Right kidney (tissue), 1 donor: ENCODE results near the gene TMEM38B.
"Not testable (repeated sequence)": the region's sequence is repeated elsewhere in the genome, so short reads cannot be mapped to it uniquely, and the experiment has no call there.

Source experiments
- DNase-seq: peaks from one replicate; pipeline ENCODE4 v3.0.0-alpha.2; 2016

TMEM38B gene

GRCh38 chr9:105679257-105680022 lies 14.9 kb upstream of the TMEM38B start:
- no peak for DNase-seq

GRCh38 chr9:105681313-105681712 lies 13.0 kb upstream of the TMEM38B start:
- no peak for DNase-seq

GRCh38 chr9:105681724-105682123 lies 12.6 kb upstream of the TMEM38B start:
- no peak for DNase-seq

GRCh38 chr9:105683688-105684275 lies 10.6 kb upstream of the TMEM38B start:
- DNase-seq: no peak

- DNase-seq: no peak
These were observed 7.4 kb upstream of the TMEM38B start for GRCh38 chr9:105686936-105687335.

GRCh38 chr9:105690742-105691141 lies 3.6 kb upstream of the TMEM38B start:
- DNase-seq: no peak

GRCh38 chr9:105693435-105694189 lies 729 bp upstream of the TMEM38B start:
- peak; percentile 36 for DNase-seq

GRCh38 chr9:105694848-105695581 lies 674 bp downstream of the TMEM38B start:
- peak; percentile 87 for DNase-seq

GRCh38 chr9:105696219-105696793 lies 2.0 kb downstream of the TMEM38B start:
- DNase-seq: no peak

GRCh38 chr9:105697871-105698270 lies 3.5 kb downstream of the TMEM38B start:
- no peak for DNase-seq

- DNase-seq: no peak
These were observed 4.1 kb downstream of the TMEM38B start for GRCh38 chr9:105698348-105698870.

GRCh38 chr9:105700668-105701067 lies 6.3 kb downstream of the TMEM38B start:
- DNase-seq: no peak

- DNase-seq: no peak
These were observed 6.8 kb downstream of the TMEM38B start for GRCh38 chr9:105701145-105701544.

GRCh38 chr9:105702207-105702606 lies 7.9 kb downstream of the TMEM38B start:
- no peak for DNase-seq

- DNase-seq: not testable (repeated sequence)
These were observed 9.3 kb downstream of the TMEM38B start for GRCh38 chr9:105703638-105704037.

GRCh38 chr9:105706156-105706555 lies 11.8 kb downstream of the TMEM38B start:
- DNase-seq: no peak

GRCh38 chr9:105708405-105708804 lies 14.1 kb downstream of the TMEM38B start:
- DNase-seq: no peak

- no peak for DNase-seq
These were observed 16.3 kb downstream of the TMEM38B start for GRCh38 chr9:105710638-105711037.

- no peak for DNase-seq
These were observed 17.5 kb downstream of the TMEM38B start for GRCh38 chr9:105711867-105712266.

- DNase-seq: no peak
These were observed 18.0 kb downstream of the TMEM38B start for GRCh38 chr9:105712297-105712696.

- no peak for DNase-seq
These were observed 18.4 kb downstream of the TMEM38B start for GRCh38 chr9:105712773-105713172.
